HCT116 (cell line): Measurements from ENCODE around the gene CASTOR1. TPM values are rescaled to one million over a fixed set of nuclear protein-coding genes. Genes with fewer than 3 reads are reported as not detected.

ENCODE experiments used
- ATAC-seq: fragments of 200-7000 bp; cut with Tn5 transposase; 2 replicates; pipeline ENCODE4 v1.9.1; 2020; ENCODE audit warnings: mild to moderate bottlenecking, moderate library complexity
- BruUV-seq: library from RNA; stranded (reverse); fragments of 400-500 nt; replicated peaks from 2 replicates; lab custom pipeline; 2021; lab: Mats Ljungman, UMichigan
- CTCF ChIA-PET: fragments of 300-600 bp; sonication (Branson Sonifier 250); formaldehyde crosslinking; loops from one replicate; lab custom pipeline; 2021; ENCODE audit warnings: antibody characterized with exemption; lab: Charles Lee
- POLR2A ChIA-PET: fragments of 300-600, 350-600 bp; sonication (Branson Sonifier 250); formaldehyde crosslinking; loops from one replicate; lab custom pipeline; 2021; ENCODE audit warnings: antibody characterized with exemption; lab: Charles Lee
- RAD21 ChIA-PET, 2 experiments: fragments of 300-600 bp; sonication (Branson Sonifier 250); formaldehyde crosslinking; loops; one replicate each; lab custom pipeline; 2023; ENCODE audit warnings: low total read pairs in 2 of 2; ENCODE audit not compliant: uncharacterized antibody in 2 of 2, unreplicated experiment in 2 of 2, low non-redundant PET in 1 of 2; lab: Charles Lee
- DNase-seq: peaks from one replicate; pipeline ENCODE4 v3.0.0-alpha.2; 2010; ENCODE audit warnings: low read depth, low spot score
- H2AFZ ChIP-seq: fragments of 200-600 bp; shearing (Covaris generic), sonication (generic); 2 replicates; pipeline ENCODE4 v1.6.1; 2017; ENCODE audit warnings: low read depth, mixed run types, mixed read lengths, antibody characterized with exemption, low read length; ENCODE audit not compliant: poor library complexity, severe bottlenecking
- H3K27ac ChIP-seq: 2 replicates; pipeline ENCODE4 v1.5.1; 2012; ENCODE audit warnings: low read depth, low read length
- H3K27me3 ChIP-seq: fragments of 200-600 bp; sonication (generic); 2 replicates; pipeline ENCODE4 v1.6.1; 2016; ENCODE audit warnings: mixed run types, low read length, mixed read lengths; ENCODE audit not compliant: insufficient read depth
- H3K36me3 ChIP-seq, 2 experiments: fragments of 200-500 bp in 1 of 2; fragments of 200-600 bp in 1 of 2; sonication (Bioruptor generic) in 1 of 2; sonication (generic) in 1 of 2; 2 replicates each; pipeline versions ENCODE4 v1.5.1 to v1.6.1; 2014 to 2016; ENCODE audit warnings: low read length in 2 of 2, inconsistent platforms in 1 of 2, mixed read lengths in 1 of 2, mixed run types in 1 of 2; ENCODE audit not compliant: insufficient read depth in 2 of 2, control insufficient read depth in 1 of 2
- H3K4me1 ChIP-seq, 2 experiments: fragments of 200-600 bp in 1 of 2; sonication (generic) in 1 of 2; 2 replicates each; pipeline versions ENCODE4 v1.5.1 to v1.6.1; 2012 to 2017; ENCODE audit warnings: low read length in 2 of 2, inconsistent platforms in 1 of 2, mild to moderate bottlenecking in 1 of 2, mixed read lengths in 1 of 2, mixed run types in 1 of 2, moderate library complexity in 1 of 2; ENCODE audit not compliant: insufficient read depth in 2 of 2, control insufficient read depth in 1 of 2
- H3K4me2 ChIP-seq: fragments of 200-600 bp; sonication (generic); 2 replicates; pipeline ENCODE4 v1.6.1; 2017; ENCODE audit warnings: mixed run types, low read length, mixed read lengths
- H3K4me3 ChIP-seq, 2 experiments: fragments of 200-600 bp in 1 of 2; sonication (generic) in 1 of 2; replicated peaks in 1 of 2; 2 replicates each; pipeline ENCODE4 v1.5.1; 2011 to 2016; ENCODE audit warnings: low read length in 2 of 2, control low read depth in 1 of 2, low read depth in 1 of 2, mild to moderate bottlenecking in 1 of 2, mixed read lengths in 1 of 2, mixed run types in 1 of 2
- H3K79me2 ChIP-seq: fragments of 200-600 bp; sonication (generic); 2 replicates; pipeline ENCODE4 v1.6.1; 2017; ENCODE audit warnings: mild to moderate bottlenecking, mixed run types, low read length, moderate library complexity, mixed read lengths; ENCODE audit not compliant: insufficient read depth
- H3K9ac ChIP-seq: fragments of 200-600 bp; sonication (generic); 2 replicates; pipeline ENCODE4 v1.6.1; 2016; ENCODE audit warnings: low read length, mixed read lengths
- H3K9me2 ChIP-seq: fragments of 200-600 bp; sonication (generic), shearing (Covaris generic); 2 replicates; pipeline ENCODE4 v1.6.1; 2017; ENCODE audit warnings: mixed run types, mild to moderate bottlenecking, moderate library complexity; ENCODE audit not compliant: insufficient read depth
- H3K9me3 ChIP-seq, 2 experiments: fragments of 200-500 bp in 1 of 2; fragments of 200-600 bp in 1 of 2; sonication (Bioruptor generic) in 1 of 2; sonication (generic) in 1 of 2; 2 replicates each; pipeline ENCODE4 v1.6.1; 2014 to 2017; ENCODE audit warnings: low read length in 2 of 2, mixed read lengths in 2 of 2, inconsistent platforms in 1 of 2, low read depth in 1 of 2, mild to moderate bottlenecking in 1 of 2, mixed run types in 1 of 2, moderate library complexity in 1 of 2; ENCODE audit not compliant: control insufficient read depth in 1 of 2, insufficient read depth in 1 of 2
- H4K20me1 ChIP-seq: fragments of 200-600 bp; sonication (generic), shearing (Covaris generic); 2 replicates; pipeline ENCODE4 v1.6.1; 2017; ENCODE audit warnings: mixed run types, mild to moderate bottlenecking, moderate library complexity; ENCODE audit not compliant: insufficient read depth
- EGR1 ChIP-seq: IDR thresholded peaks from 2 replicates; pipeline ENCODE4 v1.6.1; 2012; ENCODE audit warnings: low read depth
- ELF1 ChIP-seq: IDR thresholded peaks from 2 replicates; pipeline ENCODE4 v1.6.1; 2012; ENCODE audit warnings: low read depth, borderline replicate concordance
- EZH2phosphoT487 ChIP-seq: fragments of 200-600 bp; IDR thresholded peaks from 2 replicates; pipeline ENCODE4 v1.6.1; 2018; ENCODE audit warnings: antibody characterized with exemption, borderline replicate concordance
- FOSL1 ChIP-seq: IDR thresholded peaks from 2 replicates; pipeline ENCODE4 v1.6.1; 2012; ENCODE audit warnings: low read depth
- MAX ChIP-seq: IDR thresholded peaks from 2 replicates; pipeline ENCODE4 v1.6.1; 2012
- POLR2A ChIP-seq: IDR thresholded peaks from 2 replicates; pipeline ENCODE4 v1.7.0; 2011; ENCODE audit warnings: borderline replicate concordance; ENCODE audit not compliant: insufficient read depth, insufficient read length; ENCODE audit errors: extremely low read depth
- RAD21 ChIP-seq: IDR thresholded peaks from 2 replicates; pipeline ENCODE4 v1.6.1; 2012; ENCODE audit warnings: low read depth, mild to moderate bottlenecking
- SP1 ChIP-seq: IDR thresholded peaks from 2 replicates; pipeline ENCODE4 v1.6.1; 2012; ENCODE audit warnings: low read depth
- YY1 ChIP-seq: IDR thresholded peaks from 2 replicates; pipeline ENCODE4 v1.6.1; 2011; ENCODE audit warnings: low read length, low read depth, moderate library complexity, mild to moderate bottlenecking; ENCODE audit not compliant: insufficient replicate concordance; ENCODE audit errors: extremely low read depth
- ZFX ChIP-seq: fragments of 450-650 bp; IDR thresholded peaks from 2 replicates; pipeline ENCODE4 v1.6.1; 2017
- intact Hi-C: fragments of 100-400 bp; cut with micrococcal nuclease; formaldehyde crosslinking; loops from 2 replicates; pipeline ENCODE4 v1.10.0; 2022
- total RNA-seq: library from RNA; stranded (reverse); gene quantifications from one replicate; pipeline ENCODE4 v1.2.1, GENCODE V29; 2021; ENCODE audit not compliant: unreplicated experiment
- TF ChIP-seq, protein P1 (sequence below): IDR thresholded peaks from 2 replicates; pipeline ENCODE4 v1.6.1; 2012; ENCODE audit warnings: low read depth

Gene CASTOR1
- total RNA-seq, 1 experiment from 2014 or later, result 6.5 TPM

DNA sequence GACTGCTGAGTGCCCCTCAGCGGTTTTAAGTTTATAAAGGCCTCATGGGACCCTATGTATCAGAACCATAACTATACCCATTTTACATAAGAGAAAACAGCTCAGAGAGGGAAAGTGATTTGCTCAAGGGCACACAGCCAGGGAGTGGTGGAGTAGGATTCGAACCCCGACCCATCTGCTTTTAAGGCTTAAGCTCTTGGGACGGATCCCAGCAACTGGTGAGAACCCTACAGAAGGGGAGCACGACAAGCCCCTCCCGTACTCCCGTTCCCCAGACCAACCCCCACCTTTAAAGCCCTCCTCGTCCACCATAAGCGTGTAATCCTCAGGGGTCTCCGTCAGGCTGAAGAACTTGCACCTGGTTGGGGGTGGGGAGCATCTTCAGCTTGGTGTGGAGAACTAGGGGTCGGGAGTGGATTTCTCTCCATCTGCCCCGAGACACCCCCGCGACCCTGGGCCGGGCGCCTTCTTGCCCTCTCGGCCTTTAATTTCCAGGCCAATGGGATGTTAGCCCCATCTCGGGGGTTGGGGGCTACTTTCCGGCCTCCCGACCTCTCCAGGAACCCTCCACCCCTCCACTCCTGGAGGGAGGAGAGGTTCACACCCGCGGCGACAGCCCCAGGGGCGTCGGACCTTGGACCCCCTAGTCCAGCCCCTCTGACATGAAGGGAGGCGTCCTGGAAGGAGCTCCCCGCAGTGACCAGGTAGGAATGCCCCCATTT lies 725 bp downstream of the CASTOR1 start:
- ATAC-seq, result no peak
- ChIA-PET RAD21 (interaction anchor here (0.7 to 2.0 kb wide), 18 partner anchors 18 to 199 kb away, joined by 3 to 21 read pairs (median 3); partner anchors contain the start of genes RNF215 (in 2 of the 2), TBC1D10A (in 2 of the 2), MTFP1 (in 1 of the 2) and SEC14L2 (in 1 of the 2)), CTCF (interaction anchor here (0.6 to 5.4 kb wide), 40 partner anchors 10 to 587 kb away, joined by 3 to 81 read pairs (median 5); partner anchors contain the start of genes CCDC157, RNF215, SEC14L2 and SF3A1), POLR2A (interaction anchor here (0.9 to 1.9 kb wide), 11 partner anchors 29 to 137 kb away, joined by 3 to 10 read pairs (median 6); partner anchors contain the start of genes CCDC157, MTFP1, RNF215 and SEC14L2)
- no peaks in the 10 kb centered on the region for H3K79me2 ChIP-seq
- H3K4me1 ChIP-seq, result peaks cover 37 to 57% of the 10 kb centered on the region in 2 experiments
- no peaks in the 10 kb centered on the region for H3K9me2 ChIP-seq
- no peak overlapping the region for H2AFZ ChIP-seq
- peak overlapping the region; percentile 70 for H3K9ac ChIP-seq
- peak overlapping the region; percentile 97 for H3K4me2 ChIP-seq
- intact Hi-C loops, result loop anchor here (1.0 to 5.0 kb wide), 3 partner anchors 39 to 139 kb away; partner anchors contain the start of genes MTFP1 and RNF215
- no peak for DNase-seq
- H4K20me1 ChIP-seq, result no peaks in the 10 kb centered on the region
- no peaks in the 10 kb centered on the region for H3K27me3 ChIP-seq
- H3K9me3 ChIP-seq, result no peaks in the 10 kb centered on the region
- peaks cover 2 to 4% of the 10 kb centered on the region in 2 experiments; a peak in 2 of 4 replicates for H3K36me3 ChIP-seq
- H3K27ac ChIP-seq, result peak overlapping the region; percentile 53
- TF ChIP-seq EGR1 (no peak), MAX (no peak), ZFX (no peak), ELF1 (no peak), POLR2A (no peak), EZH2phosphoT487 (no peak), SP1 (no peak), FOSL1 (no peak), YY1 (no peak), RAD21 (no peak)
- TF ChIP-seq, protein P1, sequence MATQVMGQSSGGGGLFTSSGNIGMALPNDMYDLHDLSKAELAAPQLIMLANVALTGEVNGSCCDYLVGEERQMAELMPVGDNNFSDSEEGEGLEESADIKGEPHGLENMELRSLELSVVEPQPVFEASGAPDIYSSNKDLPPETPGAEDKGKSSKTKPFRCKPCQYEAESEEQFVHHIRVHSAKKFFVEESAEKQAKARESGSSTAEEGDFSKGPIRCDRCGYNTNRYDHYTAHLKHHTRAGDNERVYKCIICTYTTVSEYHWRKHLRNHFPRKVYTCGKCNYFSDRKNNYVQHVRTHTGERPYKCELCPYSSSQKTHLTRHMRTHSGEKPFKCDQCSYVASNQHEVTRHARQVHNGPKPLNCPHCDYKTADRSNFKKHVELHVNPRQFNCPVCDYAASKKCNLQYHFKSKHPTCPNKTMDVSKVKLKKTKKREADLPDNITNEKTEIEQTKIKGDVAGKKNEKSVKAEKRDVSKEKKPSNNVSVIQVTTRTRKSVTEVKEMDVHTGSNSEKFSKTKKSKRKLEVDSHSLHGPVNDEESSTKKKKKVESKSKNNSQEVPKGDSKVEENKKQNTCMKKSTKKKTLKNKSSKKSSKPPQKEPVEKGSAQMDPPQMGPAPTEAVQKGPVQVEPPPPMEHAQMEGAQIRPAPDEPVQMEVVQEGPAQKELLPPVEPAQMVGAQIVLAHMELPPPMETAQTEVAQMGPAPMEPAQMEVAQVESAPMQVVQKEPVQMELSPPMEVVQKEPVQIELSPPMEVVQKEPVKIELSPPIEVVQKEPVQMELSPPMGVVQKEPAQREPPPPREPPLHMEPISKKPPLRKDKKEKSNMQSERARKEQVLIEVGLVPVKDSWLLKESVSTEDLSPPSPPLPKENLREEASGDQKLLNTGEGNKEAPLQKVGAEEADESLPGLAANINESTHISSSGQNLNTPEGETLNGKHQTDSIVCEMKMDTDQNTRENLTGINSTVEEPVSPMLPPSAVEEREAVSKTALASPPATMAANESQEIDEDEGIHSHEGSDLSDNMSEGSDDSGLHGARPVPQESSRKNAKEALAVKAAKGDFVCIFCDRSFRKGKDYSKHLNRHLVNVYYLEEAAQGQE, result no peak
- no TSS peak for BruUV-seq
- peak overlapping the region; percentile 65 to 80 for H3K4me3 ChIP-seq
